Testis (tissue), 2 donors: ENCODE data around the gene CHRNE.

Source experiments
- POLR2A ChIP-seq: fragments of 450-650 bp; IDR thresholded peaks from one replicate; pipeline ENCODE4 v1.6.1; 2017; ENCODE audit warnings: antibody characterized with exemption, mild to moderate bottlenecking, moderate library complexity
- TF ChIP-seq, protein P1 (sequence below), 3 experiments: fragments of 450-650 bp in 2 of 3; fragments of 200-600 bp in 1 of 3; sonication (generic) in 1 of 3; IDR thresholded peaks; one replicate each; pipeline ENCODE4 v1.5.1; 2016 to 2019; ENCODE audit warnings: antibody characterized with exemption in 3 of 3, mild to moderate bottlenecking in 2 of 3, moderate library complexity in 1 of 3

GRCh38 chr17:4895121-4895520 is 7.8 kb downstream of the CHRNE start:
- TF ChIP-seq, protein P1, sequence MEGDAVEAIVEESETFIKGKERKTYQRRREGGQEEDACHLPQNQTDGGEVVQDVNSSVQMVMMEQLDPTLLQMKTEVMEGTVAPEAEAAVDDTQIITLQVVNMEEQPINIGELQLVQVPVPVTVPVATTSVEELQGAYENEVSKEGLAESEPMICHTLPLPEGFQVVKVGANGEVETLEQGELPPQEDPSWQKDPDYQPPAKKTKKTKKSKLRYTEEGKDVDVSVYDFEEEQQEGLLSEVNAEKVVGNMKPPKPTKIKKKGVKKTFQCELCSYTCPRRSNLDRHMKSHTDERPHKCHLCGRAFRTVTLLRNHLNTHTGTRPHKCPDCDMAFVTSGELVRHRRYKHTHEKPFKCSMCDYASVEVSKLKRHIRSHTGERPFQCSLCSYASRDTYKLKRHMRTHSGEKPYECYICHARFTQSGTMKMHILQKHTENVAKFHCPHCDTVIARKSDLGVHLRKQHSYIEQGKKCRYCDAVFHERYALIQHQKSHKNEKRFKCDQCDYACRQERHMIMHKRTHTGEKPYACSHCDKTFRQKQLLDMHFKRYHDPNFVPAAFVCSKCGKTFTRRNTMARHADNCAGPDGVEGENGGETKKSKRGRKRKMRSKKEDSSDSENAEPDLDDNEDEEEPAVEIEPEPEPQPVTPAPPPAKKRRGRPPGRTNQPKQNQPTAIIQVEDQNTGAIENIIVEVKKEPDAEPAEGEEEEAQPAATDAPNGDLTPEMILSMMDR (IDR thresholded peaks at IDR 0.05), result no peak
- no peak for TF ChIP-seq POLR2A
